ENCODE results near the gene FASTKD1. TPM values are rescaled to one million over a fixed set of nuclear protein-coding genes. Genes with fewer than 3 reads are reported as not detected.

The FASTKD1 gene
- total RNA-seq, 1 experiment from 2014 or later = 37.6 TPM

DNA sequence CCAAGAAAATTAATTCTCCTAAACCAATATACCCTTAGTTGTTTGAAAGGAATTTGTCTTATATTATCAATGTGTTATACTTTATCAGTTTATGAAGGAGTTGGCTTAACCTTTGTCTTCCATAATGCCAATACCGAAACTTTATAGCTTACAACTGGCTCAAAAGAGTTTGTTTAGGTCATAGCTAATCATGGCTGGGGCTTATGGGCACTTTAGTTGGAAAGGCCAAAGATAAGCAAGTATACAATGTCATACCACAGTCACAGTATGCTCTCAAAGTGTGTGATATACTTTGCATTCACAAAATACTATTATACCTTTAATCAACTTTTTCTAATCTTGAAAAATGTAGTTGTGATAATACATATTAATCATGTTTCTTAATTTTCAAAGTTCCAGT is 61.8 kb downstream of the FASTKD1 start (continued):
- TF ChIP-seq, protein P1, sequence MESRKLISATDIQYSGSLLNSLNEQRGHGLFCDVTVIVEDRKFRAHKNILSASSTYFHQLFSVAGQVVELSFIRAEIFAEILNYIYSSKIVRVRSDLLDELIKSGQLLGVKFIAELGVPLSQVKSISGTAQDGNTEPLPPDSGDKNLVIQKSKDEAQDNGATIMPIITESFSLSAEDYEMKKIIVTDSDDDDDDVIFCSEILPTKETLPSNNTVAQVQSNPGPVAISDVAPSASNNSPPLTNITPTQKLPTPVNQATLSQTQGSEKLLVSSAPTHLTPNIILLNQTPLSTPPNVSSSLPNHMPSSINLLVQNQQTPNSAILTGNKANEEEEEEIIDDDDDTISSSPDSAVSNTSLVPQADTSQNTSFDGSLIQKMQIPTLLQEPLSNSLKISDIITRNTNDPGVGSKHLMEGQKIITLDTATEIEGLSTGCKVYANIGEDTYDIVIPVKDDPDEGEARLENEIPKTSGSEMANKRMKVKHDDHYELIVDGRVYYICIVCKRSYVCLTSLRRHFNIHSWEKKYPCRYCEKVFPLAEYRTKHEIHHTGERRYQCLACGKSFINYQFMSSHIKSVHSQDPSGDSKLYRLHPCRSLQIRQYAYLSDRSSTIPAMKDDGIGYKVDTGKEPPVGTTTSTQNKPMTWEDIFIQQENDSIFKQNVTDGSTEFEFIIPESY (IDR thresholded peaks at IDR 0.05; ENCODE audit: extremely low read depth, insufficient replicate concordance, low read length) = no peak
- no peak for TF ChIP-seq CEBPB (IDR thresholded peaks at IDR 0.05; ENCODE audit: low read depth)

DNA sequence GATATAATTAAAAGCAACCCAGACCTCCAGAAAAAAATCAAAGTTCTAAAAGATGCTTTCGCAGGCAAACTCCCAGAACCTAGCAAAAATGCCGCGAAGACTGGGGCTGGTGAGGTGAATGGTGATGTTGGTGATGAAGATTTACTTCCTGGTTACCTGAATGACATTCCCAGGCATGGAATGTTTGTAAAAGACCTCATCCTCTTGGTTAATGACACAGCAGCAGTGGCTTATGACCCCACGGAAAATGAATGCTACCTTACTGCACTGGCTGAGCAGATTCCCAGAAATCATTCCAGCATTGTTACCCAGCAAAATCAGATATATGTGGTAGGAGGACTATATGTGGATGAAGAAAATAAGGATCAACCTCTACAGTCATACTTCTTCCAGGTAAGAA is 63.2 kb downstream of the FASTKD1 start:
- no peak overlapping the region for H3K4me3 ChIP-seq (replicated peaks in 1 of 2; ENCODE audit: low read depth in 1 of 2, low read length in 2 of 2)
- no peak overlapping the region for H3K4me2 ChIP-seq (ENCODE audit: low read length)
- H3K4me1 ChIP-seq (ENCODE audit: control insufficient read depth in 1 of 2, insufficient read depth in 2 of 2, low read length in 2 of 2) = peaks cover 10 to 37% of the 10 kb centered on the region in 2 experiments
- intact Hi-C loops (cut with micrococcal nuclease) = no loop called here
- no peaks in the 10 kb centered on the region for H3K79me2 ChIP-seq (ENCODE audit: insufficient read depth, low read length)
- peak overlapping the region; percentile 12 for H2AFZ ChIP-seq (ENCODE audit: low read depth, low read length, poor library complexity, severe bottlenecking)
- POLR2A ChIA-PET = no interaction called here
- no peak overlapping the region for H3K27ac ChIP-seq (ENCODE audit: low read depth, low read length)
- no peaks in the 10 kb centered on the region for H3K9me3 ChIP-seq (ENCODE audit: control insufficient read depth in 1 of 2, insufficient read depth in 1 of 2, low read depth in 1 of 2, low read length in 2 of 2)
- RAD21 ChIA-PET (ENCODE audit: low non-redundant PET in 1 of 2, low total read pairs in 2 of 2, uncharacterized antibody in 2 of 2, unreplicated experiment in 2 of 2) = no interaction called here
- no peaks in the 10 kb centered on the region for H4K20me1 ChIP-seq (ENCODE audit: insufficient read depth)
- H3K9me2 ChIP-seq (ENCODE audit: insufficient read depth) = no peaks in the 10 kb centered on the region
- H3K36me3 ChIP-seq (ENCODE audit: control insufficient read depth in 1 of 2, insufficient read depth in 2 of 2, low read length in 2 of 2) = no peaks in the 10 kb centered on the region
- CTCF ChIA-PET = no interaction called here
- H3K27me3 ChIP-seq (ENCODE audit: insufficient read depth, low read length) = no peaks in the 10 kb centered on the region
- no peak for ATAC-seq
- DNase-seq (ENCODE audit: low read depth, low spot score) = no peak
- no peak overlapping the region for H3K9ac ChIP-seq (ENCODE audit: low read length)
- BruUV-seq (replicated peaks) = no TSS peak
- TF ChIP-seq EZH2phosphoT487 (IDR thresholded peaks at IDR 0.05; ENCODE audit: borderline replicate concordance) (no peak), SP1 (IDR thresholded peaks at IDR 0.05; ENCODE audit: low read depth) (no peak), SIN3A (IDR thresholded peaks at IDR 0.05; ENCODE audit: low read depth) (no peak), POLR2A (IDR thresholded peaks at IDR 0.05; ENCODE audit: borderline replicate concordance, extremely low read depth, insufficient read depth, insufficient read length) (no peak), CEBPB (IDR thresholded peaks at IDR 0.05; ENCODE audit: low read depth) (no peak), JUND (IDR thresholded peaks at IDR 0.05) (no peak), EZH2 (IDR thresholded peaks at IDR 0.05) (no peak), CBX3 (IDR thresholded peaks at IDR 0.05; ENCODE audit: low read depth) (no peak), YY1 (IDR thresholded peaks at IDR 0.05; ENCODE audit: extremely low read depth, insufficient replicate concordance, low read depth, low read length) (no peak), ELF1 (IDR thresholded peaks at IDR 0.05; ENCODE audit: borderline replicate concordance, low read depth) (no peak), RAD21 (IDR thresholded peaks at IDR 0.05; ENCODE audit: low read depth) (no peak), ZFX (IDR thresholded peaks at IDR 0.05) (no peak), SRF (IDR thresholded peaks at IDR 0.05; ENCODE audit: low read depth) (no peak)
- TF ChIP-seq, protein P2, sequence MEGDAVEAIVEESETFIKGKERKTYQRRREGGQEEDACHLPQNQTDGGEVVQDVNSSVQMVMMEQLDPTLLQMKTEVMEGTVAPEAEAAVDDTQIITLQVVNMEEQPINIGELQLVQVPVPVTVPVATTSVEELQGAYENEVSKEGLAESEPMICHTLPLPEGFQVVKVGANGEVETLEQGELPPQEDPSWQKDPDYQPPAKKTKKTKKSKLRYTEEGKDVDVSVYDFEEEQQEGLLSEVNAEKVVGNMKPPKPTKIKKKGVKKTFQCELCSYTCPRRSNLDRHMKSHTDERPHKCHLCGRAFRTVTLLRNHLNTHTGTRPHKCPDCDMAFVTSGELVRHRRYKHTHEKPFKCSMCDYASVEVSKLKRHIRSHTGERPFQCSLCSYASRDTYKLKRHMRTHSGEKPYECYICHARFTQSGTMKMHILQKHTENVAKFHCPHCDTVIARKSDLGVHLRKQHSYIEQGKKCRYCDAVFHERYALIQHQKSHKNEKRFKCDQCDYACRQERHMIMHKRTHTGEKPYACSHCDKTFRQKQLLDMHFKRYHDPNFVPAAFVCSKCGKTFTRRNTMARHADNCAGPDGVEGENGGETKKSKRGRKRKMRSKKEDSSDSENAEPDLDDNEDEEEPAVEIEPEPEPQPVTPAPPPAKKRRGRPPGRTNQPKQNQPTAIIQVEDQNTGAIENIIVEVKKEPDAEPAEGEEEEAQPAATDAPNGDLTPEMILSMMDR (IDR thresholded peaks at IDR 0.05 in 2 of 3, conservative IDR thresholded peaks at IDR 0.05 in 1 of 3; ENCODE audit: borderline replicate concordance in 1 of 3, insufficient read depth in 1 of 3, low read depth in 2 of 3, low read length in 2 of 3) = no peak
- TF ChIP-seq, protein P3, sequence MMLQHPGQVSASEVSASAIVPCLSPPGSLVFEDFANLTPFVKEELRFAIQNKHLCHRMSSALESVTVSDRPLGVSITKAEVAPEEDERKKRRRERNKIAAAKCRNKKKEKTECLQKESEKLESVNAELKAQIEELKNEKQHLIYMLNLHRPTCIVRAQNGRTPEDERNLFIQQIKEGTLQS (IDR thresholded peaks at IDR 0.05) = no peak
- TF ChIP-seq, protein P1 (IDR thresholded peaks at IDR 0.05; ENCODE audit: extremely low read depth, insufficient replicate concordance, low read length) = no peak
- TF ChIP-seq, protein P4, sequence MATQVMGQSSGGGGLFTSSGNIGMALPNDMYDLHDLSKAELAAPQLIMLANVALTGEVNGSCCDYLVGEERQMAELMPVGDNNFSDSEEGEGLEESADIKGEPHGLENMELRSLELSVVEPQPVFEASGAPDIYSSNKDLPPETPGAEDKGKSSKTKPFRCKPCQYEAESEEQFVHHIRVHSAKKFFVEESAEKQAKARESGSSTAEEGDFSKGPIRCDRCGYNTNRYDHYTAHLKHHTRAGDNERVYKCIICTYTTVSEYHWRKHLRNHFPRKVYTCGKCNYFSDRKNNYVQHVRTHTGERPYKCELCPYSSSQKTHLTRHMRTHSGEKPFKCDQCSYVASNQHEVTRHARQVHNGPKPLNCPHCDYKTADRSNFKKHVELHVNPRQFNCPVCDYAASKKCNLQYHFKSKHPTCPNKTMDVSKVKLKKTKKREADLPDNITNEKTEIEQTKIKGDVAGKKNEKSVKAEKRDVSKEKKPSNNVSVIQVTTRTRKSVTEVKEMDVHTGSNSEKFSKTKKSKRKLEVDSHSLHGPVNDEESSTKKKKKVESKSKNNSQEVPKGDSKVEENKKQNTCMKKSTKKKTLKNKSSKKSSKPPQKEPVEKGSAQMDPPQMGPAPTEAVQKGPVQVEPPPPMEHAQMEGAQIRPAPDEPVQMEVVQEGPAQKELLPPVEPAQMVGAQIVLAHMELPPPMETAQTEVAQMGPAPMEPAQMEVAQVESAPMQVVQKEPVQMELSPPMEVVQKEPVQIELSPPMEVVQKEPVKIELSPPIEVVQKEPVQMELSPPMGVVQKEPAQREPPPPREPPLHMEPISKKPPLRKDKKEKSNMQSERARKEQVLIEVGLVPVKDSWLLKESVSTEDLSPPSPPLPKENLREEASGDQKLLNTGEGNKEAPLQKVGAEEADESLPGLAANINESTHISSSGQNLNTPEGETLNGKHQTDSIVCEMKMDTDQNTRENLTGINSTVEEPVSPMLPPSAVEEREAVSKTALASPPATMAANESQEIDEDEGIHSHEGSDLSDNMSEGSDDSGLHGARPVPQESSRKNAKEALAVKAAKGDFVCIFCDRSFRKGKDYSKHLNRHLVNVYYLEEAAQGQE (IDR thresholded peaks at IDR 0.05; ENCODE audit: low read depth) = no peak

Data from HCT116 (cell line).